ENCODE measurements around the gene EDAR.

The EDAR gene

GRCh38 chr2:109001201-109001600, 12.2 kb upstream of the EDAR start:
- no peak for DNase-seq (ENCODE audit: low spot score)

GRCh38 chr2:109000738-109001137, 11.7 kb upstream of the EDAR start:
- no peak for DNase-seq (ENCODE audit: low spot score)

- no peak for DNase-seq (ENCODE audit: low spot score)
Observed at GRCh38 chr2:108998911-108999310, 9.9 kb upstream of the EDAR start.

- DNase-seq (ENCODE audit: low spot score): no peak
Observed at GRCh38 chr2:108994178-108994577, 5.2 kb upstream of the EDAR start.

GRCh38 chr2:108993095-108993937, 4.3 kb upstream of the EDAR start:
- DNase-seq (ENCODE audit: low spot score): no peak

GRCh38 chr2:108988076-108988795, 784 bp downstream of the EDAR start:
- no peak for DNase-seq (ENCODE audit: low spot score)

GRCh38 chr2:108986916-108987510, 2.0 kb downstream of the EDAR start:
- no peak for DNase-seq (ENCODE audit: low spot score)

GRCh38 chr2:108983610-108984009, 5.4 kb downstream of the EDAR start:
- DNase-seq (ENCODE audit: low spot score): no peak

- no peak for DNase-seq (ENCODE audit: low spot score)
Observed at GRCh38 chr2:108983061-108983460, 6.0 kb downstream of the EDAR start.

GRCh38 chr2:108982259-108982679, 6.8 kb downstream of the EDAR start:
- DNase-seq (ENCODE audit: low spot score): no peak

GRCh38 chr2:108981846-108982245, 7.2 kb downstream of the EDAR start:
- DNase-seq (ENCODE audit: low spot score): no peak

- DNase-seq (ENCODE audit: low spot score): no peak
Observed at GRCh38 chr2:108980076-108980475, 8.9 kb downstream of the EDAR start.

- DNase-seq (ENCODE audit: low spot score): no peak
Observed at GRCh38 chr2:108979461-108979860, 9.6 kb downstream of the EDAR start.

GRCh38 chr2:108978709-108979111, 10.3 kb downstream of the EDAR start:
- no peak for DNase-seq (ENCODE audit: low spot score)

- no peak for DNase-seq (ENCODE audit: low spot score)
Observed at GRCh38 chr2:108975613-108976435, 13.2 kb downstream of the EDAR start.

GRCh38 chr2:108974674-108975073, 14.3 kb downstream of the EDAR start:
- DNase-seq (ENCODE audit: low spot score): no peak

- DNase-seq (ENCODE audit: low spot score): no peak
Observed at GRCh38 chr2:108972663-108973062, 16.4 kb downstream of the EDAR start.

- DNase-seq (ENCODE audit: low spot score): no peak
Observed at GRCh38 chr2:108971661-108972566, 17.1 kb downstream of the EDAR start.

- no peak for DNase-seq (ENCODE audit: low spot score)
Observed at GRCh38 chr2:108970369-108970768, 18.7 kb downstream of the EDAR start.

- no peak for DNase-seq (ENCODE audit: low spot score)
Observed at GRCh38 chr2:108969856-108970255, 19.2 kb downstream of the EDAR start.

GRCh38 chr2:108968619-108969018, 20.4 kb downstream of the EDAR start:
- no peak for DNase-seq (ENCODE audit: low spot score)

Measured in germinal center (tissue), 1 donor.